Measurements from ENCODE around the gene ROBO2.

- no peak for TF ChIP-seq CTCF (IDR thresholded peaks at IDR 0.05)
- TF ChIP-seq REST (IDR thresholded peaks at IDR 0.05; ENCODE audit: low read depth, low read length), result no peak
- TF ChIP-seq TEAD4 (IDR thresholded peaks at IDR 0.05; ENCODE audit: borderline replicate concordance, insufficient read depth), result no peak
Observed at GRCh38 chr3:77323626-77324025, 283.7 kb downstream of the ROBO2 start.

Measured in SK-N-SH (cell line).